Transverse colon (tissue), 4 donors: ENCODE measurements around the gene THBS4.

Experiments used
- EP300 ChIP-seq: sonication (generic); formaldehyde crosslinking; IDR thresholded peaks from one replicate; pipeline ENCODE4 v1.6.1; 2017; ENCODE audit warnings: antibody characterized with exemption, low read depth
- POLR2A ChIP-seq: fragments of 450-650 bp; IDR thresholded peaks from one replicate; pipeline ENCODE4 v1.6.1; 2016; ENCODE audit warnings: antibody characterized with exemption, mild to moderate bottlenecking, moderate library complexity
- POLR2AphosphoS5 ChIP-seq, 3 donors: sonication (generic); formaldehyde crosslinking; IDR thresholded peaks; one replicate each; pipeline ENCODE4 v1.6.1; 2016; ENCODE audit warnings: antibody characterized with exemption in 3 of 3
- TF ChIP-seq, protein P1 (sequence below), 5 experiments: fragments of 200-600 bp in 3 of 5; fragments of 450-650 bp in 2 of 5; sonication (generic) in 3 of 5; IDR thresholded peaks; 1 replicate in 2 of 5; 2 replicates in 3 of 5; pipeline ENCODE4 v1.5.1; 2016 to 2017; ENCODE audit warnings: antibody characterized with exemption in 5 of 5, inconsistent platforms in 3 of 5, mild to moderate bottlenecking in 2 of 5, moderate library complexity in 1 of 5

DNA sequence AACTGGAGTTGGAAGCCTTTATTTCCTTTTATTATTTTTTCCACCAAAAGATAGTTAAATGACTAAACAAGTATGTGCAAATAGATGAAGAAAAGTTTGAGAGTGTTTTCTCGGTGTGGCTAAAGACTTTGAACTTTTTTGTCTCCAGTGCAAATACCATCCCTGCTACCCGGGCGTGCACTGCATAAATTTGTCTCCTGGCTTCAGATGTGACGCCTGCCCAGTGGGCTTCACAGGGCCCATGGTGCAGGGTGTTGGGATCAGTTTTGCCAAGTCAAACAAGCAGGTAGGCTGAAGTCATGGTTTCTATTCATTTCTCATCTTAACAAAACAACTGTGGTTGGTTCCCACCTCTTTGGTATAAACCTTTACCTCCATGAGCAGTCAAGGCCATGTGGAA lies 26.4 kb downstream of the THBS4 start:
- TF ChIP-seq, protein P1, sequence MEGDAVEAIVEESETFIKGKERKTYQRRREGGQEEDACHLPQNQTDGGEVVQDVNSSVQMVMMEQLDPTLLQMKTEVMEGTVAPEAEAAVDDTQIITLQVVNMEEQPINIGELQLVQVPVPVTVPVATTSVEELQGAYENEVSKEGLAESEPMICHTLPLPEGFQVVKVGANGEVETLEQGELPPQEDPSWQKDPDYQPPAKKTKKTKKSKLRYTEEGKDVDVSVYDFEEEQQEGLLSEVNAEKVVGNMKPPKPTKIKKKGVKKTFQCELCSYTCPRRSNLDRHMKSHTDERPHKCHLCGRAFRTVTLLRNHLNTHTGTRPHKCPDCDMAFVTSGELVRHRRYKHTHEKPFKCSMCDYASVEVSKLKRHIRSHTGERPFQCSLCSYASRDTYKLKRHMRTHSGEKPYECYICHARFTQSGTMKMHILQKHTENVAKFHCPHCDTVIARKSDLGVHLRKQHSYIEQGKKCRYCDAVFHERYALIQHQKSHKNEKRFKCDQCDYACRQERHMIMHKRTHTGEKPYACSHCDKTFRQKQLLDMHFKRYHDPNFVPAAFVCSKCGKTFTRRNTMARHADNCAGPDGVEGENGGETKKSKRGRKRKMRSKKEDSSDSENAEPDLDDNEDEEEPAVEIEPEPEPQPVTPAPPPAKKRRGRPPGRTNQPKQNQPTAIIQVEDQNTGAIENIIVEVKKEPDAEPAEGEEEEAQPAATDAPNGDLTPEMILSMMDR (IDR thresholded peaks at IDR 0.05) = no peak
- no peak for TF ChIP-seq POLR2A
- no peak for TF ChIP-seq POLR2AphosphoS5 (IDR thresholded peaks at IDR 0.05)
- no peak for TF ChIP-seq EP300
